HG03159 (cell line): ENCODE results near the gene OSTN.
A peak's percentile ranks its signal among the peaks of the same experiment; 100 is the strongest.

Experiments used
- ATAC-seq: cut with Tn5 transposase; IDR thresholded peaks from one replicate; pipeline ENCODE4 v1.9.1; 2021; ENCODE audit warnings: mild to moderate bottlenecking, moderate library complexity; ENCODE audit not compliant: unreplicated experiment

The OSTN gene

GRCh38 chr3:191234216-191234615, 35.2 kb downstream of the OSTN start:
- ATAC-seq = no peak

GRCh38 chr3:191235331-191236314, 36.6 kb downstream of the OSTN start:
- ATAC-seq = peak; percentile 100

DNA sequence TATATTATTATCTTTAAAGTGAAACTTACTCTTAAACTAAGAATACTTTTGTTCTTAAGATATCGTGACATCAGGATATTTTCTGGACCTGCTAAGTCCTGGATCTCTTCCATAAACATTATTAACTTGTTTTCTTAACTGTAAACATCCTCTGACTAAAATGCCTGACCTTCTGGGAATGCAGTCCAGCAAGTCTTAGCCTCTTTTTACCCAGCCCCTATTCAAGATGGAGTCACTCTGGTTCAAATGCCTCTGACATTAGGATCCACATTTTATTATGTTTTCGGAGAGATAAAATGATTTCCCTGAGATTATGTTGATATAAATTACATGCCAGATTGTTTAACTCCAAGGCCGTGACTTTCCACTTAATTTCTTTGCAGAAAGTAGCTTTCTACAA, 37.6 kb downstream of the OSTN start:
- no peak for ATAC-seq

DNA sequence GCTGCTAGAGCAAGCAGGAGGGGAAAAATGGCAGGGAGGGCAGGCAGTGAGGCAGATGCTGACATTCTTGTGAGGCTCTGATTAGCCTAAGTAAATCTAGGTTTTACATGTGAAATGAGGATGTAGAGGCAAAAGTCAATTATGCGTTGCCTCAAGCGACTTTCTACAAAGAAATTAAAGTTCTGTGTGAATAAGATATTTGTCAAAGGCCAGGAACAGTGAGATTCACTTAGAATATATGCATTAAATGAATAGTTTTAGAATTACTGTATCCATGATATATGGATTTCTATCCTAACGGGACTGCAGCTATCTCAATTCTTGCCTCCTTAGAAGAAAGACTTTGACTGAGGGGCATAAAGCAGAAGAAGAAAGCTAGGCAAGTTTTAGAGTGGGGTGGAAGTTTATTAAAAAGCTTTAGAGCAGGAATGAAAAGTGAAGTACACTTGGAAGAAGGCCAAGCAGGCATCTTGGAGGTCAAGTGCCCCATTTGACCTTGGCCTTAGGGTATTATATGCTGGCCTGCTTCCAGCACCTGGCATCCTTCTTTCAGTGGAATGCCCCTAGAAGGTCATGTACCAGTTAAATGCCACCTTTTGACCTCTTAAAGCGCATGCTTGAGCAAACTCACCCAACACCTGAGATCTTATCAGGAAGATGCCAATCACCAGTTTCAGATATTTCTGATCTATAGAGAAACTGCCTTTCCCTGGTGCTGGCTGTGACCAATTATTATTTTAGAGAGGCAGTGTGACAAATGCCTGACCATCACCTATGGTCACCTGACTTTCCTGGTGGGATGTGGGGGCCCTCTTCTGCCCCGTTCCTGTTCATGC, 38.2 kb downstream of the OSTN start:
- ATAC-seq = no peak

DNA sequence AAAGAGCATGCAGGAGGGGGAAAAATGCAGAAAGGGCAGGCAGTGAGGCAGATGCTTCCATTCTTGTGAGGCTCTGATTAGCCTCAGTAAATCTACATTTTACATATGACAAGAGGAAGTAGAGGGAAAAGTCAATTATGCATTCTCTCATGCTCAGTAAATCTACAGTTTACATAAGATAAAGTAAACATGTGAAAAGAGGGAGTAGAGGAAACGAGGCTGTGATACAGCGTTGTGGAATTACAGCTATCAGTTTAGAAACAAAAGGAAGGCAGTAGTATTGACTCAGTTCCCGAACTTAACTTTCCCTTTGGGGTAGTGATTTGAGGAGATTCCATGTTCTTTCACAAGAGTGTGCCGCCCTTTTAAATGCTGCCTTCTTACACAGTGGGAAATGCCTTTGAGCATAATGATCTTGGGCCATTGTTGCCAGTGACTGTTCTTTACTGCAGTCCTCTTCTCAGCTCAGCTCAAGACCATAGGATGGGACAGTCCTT, 39.3 kb downstream of the OSTN start:
- ATAC-seq = no peak

GRCh38 chr3:191239407-191240031, 40.5 kb downstream of the OSTN start:
- no peak for ATAC-seq

GRCh38 chr3:191240486-191240885, 41.4 kb downstream of the OSTN start:
- no peak for ATAC-seq

- ATAC-seq = peak; percentile 51
Observed at GRCh38 chr3:191244242-191244867, 45.3 kb downstream of the OSTN start.

GRCh38 chr3:191246034-191246433, 47.0 kb downstream of the OSTN start:
- ATAC-seq = peak; percentile 77

- no peak for ATAC-seq
Observed at GRCh38 chr3:191246630-191247029, 47.6 kb downstream of the OSTN start.

DNA sequence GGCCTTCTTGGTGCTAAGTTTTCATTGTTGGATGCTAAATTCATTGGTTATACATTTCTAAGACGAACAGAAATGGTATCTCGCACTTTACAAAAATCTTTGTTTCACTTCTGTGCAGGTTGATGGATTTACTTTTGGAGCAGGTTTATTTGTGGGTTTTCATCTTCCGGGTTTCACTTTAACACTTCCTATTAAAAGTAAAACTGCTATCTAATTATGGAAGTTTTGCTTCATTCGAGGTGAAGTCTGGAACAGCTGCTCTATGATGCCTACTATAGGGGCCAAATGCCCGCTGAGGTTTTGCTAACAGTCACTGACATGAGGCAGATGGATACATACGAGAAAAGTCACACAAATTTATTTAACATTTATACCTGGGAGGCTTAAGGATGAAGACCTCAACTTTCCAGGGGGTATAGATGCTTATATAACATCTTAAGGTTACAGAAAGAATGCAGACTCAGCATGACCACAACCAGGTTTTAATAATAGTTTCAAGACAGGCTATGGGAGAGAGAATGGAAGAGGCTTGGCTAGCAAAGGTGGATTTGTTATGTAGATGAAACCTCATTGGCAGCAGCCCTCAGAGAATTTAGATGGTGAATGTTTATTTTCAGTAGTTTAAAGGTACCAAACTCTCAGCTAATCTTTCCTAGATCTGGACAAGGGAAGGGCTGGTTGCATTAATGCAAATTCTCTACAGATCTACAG, 54.2 kb downstream of the OSTN start:
- ATAC-seq = peak; percentile 41

- ATAC-seq = no peak
Observed at GRCh38 chr3:191254098-191254873, 55.2 kb downstream of the OSTN start.

GRCh38 chr3:191255156-191255555, 56.1 kb downstream of the OSTN start:
- ATAC-seq = no peak

DNA sequence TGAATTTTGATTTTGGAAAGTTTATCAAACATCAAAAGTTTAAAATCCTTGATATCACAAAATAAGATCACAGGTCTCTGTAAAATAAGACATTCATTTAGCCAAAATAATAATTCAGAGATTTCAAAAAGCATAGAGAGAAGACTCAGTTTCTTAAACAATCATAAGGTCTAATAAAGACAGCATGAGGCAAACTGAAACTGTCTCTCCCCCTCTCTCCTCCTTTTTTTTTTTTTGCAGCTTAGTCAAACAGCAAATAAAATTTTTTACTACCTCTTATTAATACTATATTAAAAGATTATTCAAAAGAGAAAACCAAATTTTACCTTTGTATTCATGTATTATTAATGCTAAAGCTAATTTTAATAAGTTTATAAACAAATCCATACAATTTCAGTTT, 57.4 kb downstream of the OSTN start:
- ATAC-seq = no peak

GRCh38 chr3:191257286-191257685, 58.2 kb downstream of the OSTN start:
- ATAC-seq = no peak

- no peak for ATAC-seq
Observed at GRCh38 chr3:191259486-191259885, 60.4 kb downstream of the OSTN start.

DNA sequence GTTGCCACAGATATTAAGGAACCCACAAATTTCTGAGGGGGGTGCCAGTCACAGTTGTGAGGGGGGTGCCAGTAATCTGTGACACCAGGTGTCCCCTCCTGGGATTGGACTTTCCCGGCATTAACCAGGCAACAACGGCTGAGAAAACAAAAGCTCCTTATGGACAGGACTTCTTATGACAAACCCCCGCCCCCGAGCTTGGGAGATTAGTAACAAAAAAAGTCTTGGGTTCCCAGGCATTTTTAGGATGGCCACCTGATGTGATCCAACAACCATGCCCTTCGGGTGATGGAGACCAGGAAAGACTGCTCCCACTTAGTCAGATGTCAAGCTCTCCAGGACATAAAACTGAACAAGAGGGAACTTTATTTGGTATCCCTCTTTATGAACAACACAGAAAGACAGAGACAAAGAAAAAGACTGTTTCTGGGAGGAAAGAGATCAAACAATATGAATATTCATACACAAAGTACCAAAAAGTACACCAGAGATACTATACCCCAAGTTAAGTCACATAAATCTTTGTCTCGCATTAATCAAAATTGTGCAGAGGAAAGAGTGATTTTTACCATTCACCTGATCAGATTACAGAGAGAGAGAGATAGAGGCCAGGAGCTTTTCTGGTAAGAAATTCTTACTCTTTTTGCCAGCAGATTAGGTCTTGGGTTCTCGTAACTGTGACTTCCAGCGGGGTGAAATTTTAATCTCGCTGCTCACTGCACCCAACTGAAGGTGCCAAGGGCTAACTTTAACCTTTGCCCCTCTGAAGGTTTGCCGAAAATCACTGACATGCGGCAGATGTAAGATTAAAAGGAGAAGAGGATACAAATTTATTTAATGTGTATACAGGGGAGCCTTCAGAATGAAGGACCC, 61.6 kb downstream of the OSTN start:
- no peak for ATAC-seq

DNA sequence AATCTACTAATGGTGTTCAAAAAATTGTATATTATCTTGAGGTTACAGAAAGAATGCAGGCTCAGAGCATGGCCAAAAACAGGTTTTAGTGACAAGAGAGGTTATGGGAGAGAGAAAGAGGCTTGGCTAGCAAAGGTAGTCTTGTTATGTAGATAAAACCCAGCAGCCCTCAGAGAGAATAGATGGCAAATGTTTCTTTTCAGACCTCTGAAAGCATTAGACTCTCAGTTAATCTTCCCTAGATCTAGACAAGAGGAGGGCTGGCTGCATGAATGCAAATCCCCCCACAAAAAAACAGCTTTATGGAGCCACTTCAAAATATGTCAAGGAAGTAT, 62.2 kb downstream of the OSTN start:
- ATAC-seq = no peak
